Uterus (tissue), 2 donors: ENCODE data around the gene PFKFB2.

Source experiments
- POLR2A ChIP-seq, 2 donors: fragments of 450-650 bp; IDR thresholded peaks; one replicate each; pipeline ENCODE4 v1.6.1; 2016; ENCODE audit warnings: antibody characterized with exemption in 2 of 2, mild to moderate bottlenecking in 1 of 2, moderate library complexity in 1 of 2
- TF ChIP-seq, protein P1 (sequence below), 4 experiments: fragments of 200-600 bp in 2 of 4; fragments of 450-650 bp in 2 of 4; sonication (generic) in 2 of 4; IDR thresholded peaks; one replicate each; pipeline ENCODE4 v1.5.1; 2016 to 2019; ENCODE audit warnings: antibody characterized with exemption in 4 of 4, mild to moderate bottlenecking in 2 of 4, moderate library complexity in 1 of 4

DNA sequence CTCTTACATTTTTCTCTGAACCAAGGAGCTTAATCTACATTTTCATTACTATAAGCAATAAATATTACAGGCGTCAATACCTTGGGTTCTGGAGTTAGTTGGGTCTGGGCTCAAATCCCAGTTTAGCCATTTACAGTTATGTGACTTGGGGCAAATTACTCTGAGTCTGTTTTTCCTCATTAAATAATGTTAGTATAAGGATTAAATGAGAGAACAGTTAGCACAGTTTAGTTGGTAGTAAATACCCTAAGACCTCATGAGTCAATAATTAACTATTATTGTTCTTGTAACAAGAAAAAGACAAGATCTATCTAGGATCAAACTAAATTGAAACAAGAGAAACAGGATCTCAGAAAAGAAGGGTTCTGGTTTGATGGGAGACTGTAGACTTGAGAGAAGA is 25.2 kb upstream of the PFKFB2 start:
- TF ChIP-seq POLR2A (IDR thresholded peaks at IDR 0.05) = no peak
- TF ChIP-seq, protein P1, sequence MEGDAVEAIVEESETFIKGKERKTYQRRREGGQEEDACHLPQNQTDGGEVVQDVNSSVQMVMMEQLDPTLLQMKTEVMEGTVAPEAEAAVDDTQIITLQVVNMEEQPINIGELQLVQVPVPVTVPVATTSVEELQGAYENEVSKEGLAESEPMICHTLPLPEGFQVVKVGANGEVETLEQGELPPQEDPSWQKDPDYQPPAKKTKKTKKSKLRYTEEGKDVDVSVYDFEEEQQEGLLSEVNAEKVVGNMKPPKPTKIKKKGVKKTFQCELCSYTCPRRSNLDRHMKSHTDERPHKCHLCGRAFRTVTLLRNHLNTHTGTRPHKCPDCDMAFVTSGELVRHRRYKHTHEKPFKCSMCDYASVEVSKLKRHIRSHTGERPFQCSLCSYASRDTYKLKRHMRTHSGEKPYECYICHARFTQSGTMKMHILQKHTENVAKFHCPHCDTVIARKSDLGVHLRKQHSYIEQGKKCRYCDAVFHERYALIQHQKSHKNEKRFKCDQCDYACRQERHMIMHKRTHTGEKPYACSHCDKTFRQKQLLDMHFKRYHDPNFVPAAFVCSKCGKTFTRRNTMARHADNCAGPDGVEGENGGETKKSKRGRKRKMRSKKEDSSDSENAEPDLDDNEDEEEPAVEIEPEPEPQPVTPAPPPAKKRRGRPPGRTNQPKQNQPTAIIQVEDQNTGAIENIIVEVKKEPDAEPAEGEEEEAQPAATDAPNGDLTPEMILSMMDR (IDR thresholded peaks at IDR 0.05) = no peak
